A549 (cell line): Measurements from ENCODE around the gene HOGA1. TPM values are rescaled to one million over a fixed set of nuclear protein-coding genes. Genes with fewer than 3 reads are reported as not detected.

ENCODE experiments used
- ATAC-seq, 2 experiments: fragments of 200-7000 bp in 1 of 2; fragments of >200 bp in 1 of 2; cut with Nextera tagmentation in 1 of 2; cut with Tn5 transposase in 1 of 2; 3 replicates each; pipeline versions ENCODE4 v1.8.0 to v1.9.1; 2018 to 2020; ENCODE audit warnings: mild to moderate bottlenecking in 1 of 2, moderate library complexity in 1 of 2
- CTCF ChIA-PET: fragments of 300-600 bp; sonication (Branson Sonifier 250); formaldehyde crosslinking; extraction: SDS; loops from one replicate; lab custom pipeline; 2021; ENCODE audit warnings: antibody characterized with exemption, inconsistent platforms; lab: Yijun Ruan, JAX
- POLR2A ChIA-PET: fragments of 350-600 bp; formaldehyde crosslinking; extraction: SDS; loops from one replicate; lab custom pipeline; 2021; ENCODE audit warnings: antibody characterized with exemption, inconsistent platforms; lab: Yijun Ruan, JAX
- DNase-seq, 2 experiments: peaks; one replicate each; pipeline versions ENCODE4 v3.0.0 to v3.0.0-alpha.2; 2011 to 2016; ENCODE audit warnings: low read depth in 1 of 2, low spot score in 1 of 2
- FAIRE-seq: peaks from 2 replicates; lab custom pipeline; 2011; peaks lifted over from hg19 to GRCh38; lab: Jason Lieb, UNC
- H3K27ac ChIP-seq, 2 experiments: fragments of >200 bp; sonication (Bioruptor Twin); formaldehyde crosslinking; 3 replicates each; pipeline ENCODE4 v1.5.1; 2016 to 2017
- H3K4me1 ChIP-seq: fragments of >200 bp; sonication (Bioruptor Twin); formaldehyde crosslinking; 3 replicates; pipeline ENCODE4 v1.6.1; 2016
- H3K4me2 ChIP-seq: fragments of >200 bp; sonication (Bioruptor Twin); formaldehyde crosslinking; 3 replicates; pipeline ENCODE4 v1.6.1; 2016
- H3K4me3 ChIP-seq: fragments of >200 bp; sonication (Bioruptor Twin); formaldehyde crosslinking; 3 replicates; pipeline ENCODE4 v1.5.1; 2016
- H3K9me3 ChIP-seq: fragments of >200 bp; sonication (Bioruptor Twin); formaldehyde crosslinking; 3 replicates; pipeline ENCODE4 v1.6.1; 2016
- BHLHE40 ChIP-seq: IDR thresholded peaks from 2 replicates; pipeline ENCODE4 v1.6.1; 2012; ENCODE audit warnings: low read depth, low read length, inconsistent platforms
- CBX2 ChIP-seq: fragments of 200-600 bp; sonication (generic); IDR thresholded peaks from 2 replicates; pipeline ENCODE4 v1.6.1; 2016; ENCODE audit warnings: low read depth, mild to moderate bottlenecking, borderline replicate concordance
- CBX8 ChIP-seq: fragments of 200-600 bp; sonication (generic); IDR thresholded peaks from 2 replicates; pipeline ENCODE4 v1.6.1; 2016
- CTCF ChIP-seq: fragments of >200 bp; sonication (Bioruptor Twin); formaldehyde crosslinking; IDR thresholded peaks from 3 replicates; pipeline ENCODE4 v1.5.1; 2016
- EHF ChIP-seq: fragments of 250-450 bp; sonication (Bioruptor Pico); IDR thresholded peaks from 2 replicates; pipeline ENCODE4 v1.5.0; 2020; ENCODE audit warnings: mild to moderate bottlenecking
- ELK1 ChIP-seq: fragments of 150-350 bp; IDR thresholded peaks from 2 replicates; pipeline ENCODE4 v1.6.1; 2014; ENCODE audit warnings: low read depth, mild to moderate bottlenecking, low read length
- EP300 ChIP-seq, 2 experiments: fragments of >200 bp; sonication (Bioruptor Twin); formaldehyde crosslinking; IDR thresholded peaks; 2 replicates in 1 of 2; 3 replicates in 1 of 2; pipeline ENCODE4 v1.6.1; 2016 to 2017
- FOXS1 ChIP-seq: fragments of 250-450 bp; sonication (Bioruptor Pico); IDR thresholded peaks from 2 replicates; pipeline ENCODE4 v1.5.0; 2020; ENCODE audit warnings: mild to moderate bottlenecking, moderate library complexity
- GATA3 ChIP-seq: IDR thresholded peaks from 2 replicates; pipeline ENCODE4 v1.6.1; 2012; ENCODE audit warnings: borderline replicate concordance
- HMGXB4 ChIP-seq: fragments of 250-450 bp; sonication (Bioruptor Pico); IDR thresholded peaks from 2 replicates; pipeline ENCODE4 v1.5.0; 2021; ENCODE audit warnings: mild to moderate bottlenecking, moderate library complexity, borderline replicate concordance
- HOXA7 ChIP-seq: fragments of 250-450 bp; sonication (Bioruptor Pico); IDR thresholded peaks from 2 replicates; pipeline ENCODE4 v1.5.0; 2020; ENCODE audit warnings: mild to moderate bottlenecking, moderate library complexity
- JUN ChIP-seq, 2 experiments: fragments of >200 bp; sonication (Bioruptor Twin); formaldehyde crosslinking; IDR thresholded peaks; 2 replicates in 1 of 2; 3 replicates in 1 of 2; pipeline ENCODE4 v1.6.1; 2016 to 2017
- KDM5A ChIP-seq: fragments of 200-600 bp; sonication (generic); IDR thresholded peaks from 2 replicates; pipeline ENCODE4 v1.6.1; 2016; ENCODE audit warnings: antibody characterized with exemption, mild to moderate bottlenecking
- MAZ ChIP-seq: fragments of 150-350 bp; IDR thresholded peaks from 2 replicates; pipeline ENCODE4 v1.6.1; 2014; ENCODE audit warnings: antibody characterized with exemption, low read depth, low read length, borderline replicate concordance
- MYC ChIP-seq: IDR thresholded peaks from 2 replicates; pipeline ENCODE4 v1.6.1; 2012; ENCODE audit warnings: mild to moderate bottlenecking, inconsistent platforms, low read length, improper control_type of control experiment, borderline replicate concordance
- NFE2L2 ChIP-seq: fragments of 150-350 bp; conservative IDR thresholded peaks from 2 replicates; pipeline ENCODE4 v1.6.1; 2014; ENCODE audit warnings: low read length
- NPAS2 ChIP-seq: fragments of 250-450 bp; sonication (Bioruptor Pico); IDR thresholded peaks from 2 replicates; pipeline ENCODE4 v1.8.0; 2022; ENCODE audit warnings: mild to moderate bottlenecking, moderate library complexity, borderline replicate concordance
- POLR2A ChIP-seq: IDR thresholded peaks from 2 replicates; pipeline ENCODE4 v1.6.1; 2012; ENCODE audit warnings: mild to moderate bottlenecking, low read length
- RAD21 ChIP-seq, 2 experiments: fragments of >200 bp in 1 of 2; sonication (Bioruptor Twin) in 1 of 2; formaldehyde crosslinking in 1 of 2; IDR thresholded peaks in 1 of 2; conservative IDR thresholded peaks in 1 of 2; 2 replicates in 1 of 2; 3 replicates in 1 of 2; pipeline ENCODE4 v1.6.1; 2012 to 2018; ENCODE audit warnings: inconsistent platforms in 1 of 2
- RFX5 ChIP-seq: fragments of 450-650 bp; IDR thresholded peaks from 2 replicates; pipeline ENCODE4 v1.7.1; 2014; ENCODE audit warnings: antibody characterized with exemption, mild to moderate bottlenecking, moderate library complexity
- TFCP2L1 ChIP-seq: fragments of 250-450 bp; sonication (Bioruptor Pico); IDR thresholded peaks from 2 replicates; pipeline ENCODE4 v1.5.0; 2021; ENCODE audit warnings: mild to moderate bottlenecking
- ZFP36 ChIP-seq: fragments of 450-650 bp; IDR thresholded peaks from 2 replicates; pipeline ENCODE4 v1.6.1; 2014; ENCODE audit warnings: borderline replicate concordance; ENCODE audit not compliant: partially characterized antibody
- ZSCAN20 ChIP-seq: fragments of 250-450 bp; sonication (Bioruptor Pico); IDR thresholded peaks from 2 replicates; pipeline ENCODE4 v1.8.0; 2022; ENCODE audit warnings: mild to moderate bottlenecking, moderate library complexity
- WGBS: methylation state at CpG from one replicate; pipeline ENCODE4 v1.1.6; 2017; ENCODE audit errors: missing lambda C conversion rate; 5-methylcytosine and 5-hydroxymethylcytosine counted together
- polyA plus RNA-seq, 4 experiments: library from polyadenylated mRNA; depleted of rRNA in 3 of 4; stranded (reverse); fragments of >200 nt; fragmentation: RNase III in 1 of 4; extraction: RNeasy Plus Mini Kit Qiagen cat#74134 plus additional on column Dnase treatment in 1 of 4; gene quantifications; 2 replicates in 3 of 4; 3 replicates in 1 of 4; pipeline ENCODE4 v1.2.3, GENCODE V29; 2011 to 2017
- TF ChIP-seq, protein P1 (sequence below): IDR thresholded peaks from 2 replicates; pipeline ENCODE4 v1.6.1; 2012
- TF ChIP-seq, protein P2 (sequence below): fragments of 250-450 bp; sonication (Bioruptor Pico); IDR thresholded peaks from 2 replicates; pipeline ENCODE4 v1.5.0; 2020; ENCODE audit warnings: low read depth, mild to moderate bottlenecking, moderate library complexity

Gene HOGA1
- polyA plus RNA-seq, 2 of the 4 experiments (the other 2 are of a cell fraction): 2.0 to 3.1 TPM

GRCh38 chr10:97607095-97607636 is 23.0 kb downstream of the HOGA1 start:
- peaks cover 18% of the 10 kb centered on the region; the same call in 2 of the 3 replicates for H3K4me1 ChIP-seq
- FAIRE-seq (no peak), ATAC-seq (no peak), DNase-seq (no peak)
- no peaks in the 10 kb centered on the region for H3K9me3 ChIP-seq
- H3K4me2 ChIP-seq: no peak overlapping the region
- 95% methylated on average over 4 of the region's 5 CpGs for WGBS
- POLR2A ChIA-PET: no interaction called here
- peak overlapping the region; percentile 2 to 27; a peak in 1 of 6 replicates for H3K27ac ChIP-seq
- TF ChIP-seq POLR2A: no peak
- no peak for TF ChIP-seq MAZ
- TF ChIP-seq EHF (CRISPR knock-in tag): no peak
- TF ChIP-seq, protein P1, sequence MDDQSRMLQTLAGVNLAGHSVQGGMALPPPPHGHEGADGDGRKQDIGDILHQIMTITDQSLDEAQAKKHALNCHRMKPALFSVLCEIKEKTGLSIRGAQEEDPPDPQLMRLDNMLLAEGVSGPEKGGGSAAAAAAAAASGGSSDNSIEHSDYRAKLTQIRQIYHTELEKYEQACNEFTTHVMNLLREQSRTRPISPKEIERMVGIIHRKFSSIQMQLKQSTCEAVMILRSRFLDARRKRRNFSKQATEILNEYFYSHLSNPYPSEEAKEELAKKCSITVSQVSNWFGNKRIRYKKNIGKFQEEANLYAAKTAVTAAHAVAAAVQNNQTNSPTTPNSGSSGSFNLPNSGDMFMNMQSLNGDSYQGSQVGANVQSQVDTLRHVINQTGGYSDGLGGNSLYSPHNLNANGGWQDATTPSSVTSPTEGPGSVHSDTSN: no peak
- no peak for TF ChIP-seq ELK1
- no peak for TF ChIP-seq CTCF
- no peak for TF ChIP-seq ZSCAN20
- no peak for TF ChIP-seq GATA3
- no peak for TF ChIP-seq ZFP36
- TF ChIP-seq, all 56 proteins: peak for 0
- CTCF ChIA-PET: interaction anchor here (0.8 to 39.7 kb wide), 3 partner anchors 9 to 53 kb away, joined by 3 to 1048 read pairs (median 3); partner anchors contain the start of genes ANKRD2, C10orf62 and HOGA1
- no peak overlapping the region for H3K4me3 ChIP-seq

- ATAC-seq (no peak), DNase-seq (no peak), FAIRE-seq (no peak)
- Histone ChIP-seq H3K4me1 (peaks cover 17% of the 10 kb centered on the region; the same call in 2 of the 3 replicates), H3K27ac (peak overlapping the region; percentile 25 to 39; a peak in 3 of 6 replicates), H3K4me3 (no peak overlapping the region), H3K4me2 (no peak overlapping the region), H3K9me3 (no peaks in the 10 kb centered on the region)
- CTCF ChIA-PET: interaction anchor here (1.3 to 39.7 kb wide), 6 partner anchors 8 to 144 kb away, joined by 3 to 1048 read pairs (median 38); partner anchors contain the start of genes ANKRD2, C10orf62 and HOGA1
- POLR2A ChIA-PET: no interaction called here
- 78% methylated on average over 13 of the region's 13 CpGs for WGBS
- TF ChIP-seq HOXA7 (CRISPR knock-in tag) (no peak), MYC (no peak), CBX2 (no peak), TFCP2L1 (CRISPR knock-in tag) (no peak), JUN (IDR thresholded peaks at IDR 0.05) (no peak), RAD21 (conservative IDR thresholded peaks at IDR 0.05 in 1 of 2, IDR thresholded peaks at IDR 0.05 in 1 of 2) (no peak), ZFP36 (no peak), POLR2A (no peak), BHLHE40 (no peak), NFE2L2 (no peak), ELK1 (no peak), FOXS1 (CRISPR knock-in tag) (no peak), EP300 (IDR thresholded peaks at IDR 0.05) (no peak), HMGXB4 (CRISPR knock-in tag) (no peak), NPAS2 (no peak), CBX8 (no peak), RFX5 (no peak), KDM5A (no peak)
- TF ChIP-seq, protein P1: no peak
- TF ChIP-seq, protein P2, sequence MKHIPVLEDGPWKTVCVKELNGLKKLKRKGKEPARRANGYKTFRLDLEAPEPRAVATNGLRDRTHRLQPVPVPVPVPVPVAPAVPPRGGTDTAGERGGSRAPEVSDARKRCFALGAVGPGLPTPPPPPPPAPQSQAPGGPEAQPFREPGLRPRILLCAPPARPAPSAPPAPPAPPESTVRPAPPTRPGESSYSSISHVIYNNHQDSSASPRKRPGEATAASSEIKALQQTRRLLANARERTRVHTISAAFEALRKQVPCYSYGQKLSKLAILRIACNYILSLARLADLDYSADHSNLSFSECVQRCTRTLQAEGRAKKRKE (CRISPR knock-in tag): no peak
Measured at GRCh38 chr10:97608991-97609561, 24.9 kb downstream of the HOGA1 start.
